GM18909 (cell line): Measurements from ENCODE around the gene PDE3A.

ENCODE experiments used
- ATAC-seq: cut with Tn5 transposase; IDR thresholded peaks from one replicate; pipeline ENCODE4 v1.9.1; 2021; ENCODE audit warnings: mild to moderate bottlenecking; ENCODE audit not compliant: unreplicated experiment, poor library complexity

PDE3A gene

DNA sequence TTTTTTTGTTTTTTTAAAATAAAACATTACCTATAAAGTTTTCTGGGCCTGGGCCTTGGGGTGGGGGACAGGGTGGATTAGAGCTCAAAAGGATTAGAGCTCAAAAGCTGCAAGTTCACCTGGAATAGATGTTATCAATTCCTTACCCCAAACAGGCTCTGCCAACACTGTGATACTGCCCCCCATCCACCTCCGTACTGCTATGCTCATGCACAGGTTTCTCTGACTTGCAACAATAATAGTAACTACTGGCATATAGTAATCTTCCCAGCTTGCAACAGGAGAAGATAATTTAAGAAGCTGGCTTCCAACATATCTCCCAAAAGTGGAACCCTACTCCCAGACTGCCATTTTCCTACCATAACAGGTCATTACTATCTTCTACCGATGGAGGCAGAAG is 275.5 kb downstream of the PDE3A start:
- no peak for ATAC-seq

DNA sequence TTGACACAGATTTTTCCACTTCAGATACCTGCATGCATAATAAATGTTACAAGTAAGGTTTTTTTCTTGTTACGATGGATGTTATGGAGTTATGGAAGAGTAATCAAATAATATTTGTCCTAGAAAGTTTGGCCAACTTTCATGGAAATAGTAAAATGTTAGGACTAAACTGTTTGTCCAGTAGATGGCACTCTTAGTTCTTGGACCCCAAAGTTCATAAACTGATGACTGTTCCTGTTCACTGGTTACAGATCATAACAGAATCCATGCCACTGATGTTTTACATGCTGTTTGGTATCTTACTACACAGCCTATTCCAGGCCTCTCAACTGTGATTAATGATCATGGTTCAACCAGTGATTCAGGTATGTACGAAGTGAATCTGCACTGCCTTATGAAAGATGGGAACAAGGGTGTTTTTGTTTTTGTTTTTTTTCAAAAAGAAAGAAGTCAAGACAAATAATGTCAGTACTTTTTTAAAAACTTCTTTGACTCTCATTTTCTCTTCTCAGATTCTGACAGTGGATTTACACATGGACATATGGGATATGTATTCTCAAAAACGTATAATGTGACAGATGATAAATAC is 278.0 kb downstream of the PDE3A start:
- ATAC-seq: no peak

DNA sequence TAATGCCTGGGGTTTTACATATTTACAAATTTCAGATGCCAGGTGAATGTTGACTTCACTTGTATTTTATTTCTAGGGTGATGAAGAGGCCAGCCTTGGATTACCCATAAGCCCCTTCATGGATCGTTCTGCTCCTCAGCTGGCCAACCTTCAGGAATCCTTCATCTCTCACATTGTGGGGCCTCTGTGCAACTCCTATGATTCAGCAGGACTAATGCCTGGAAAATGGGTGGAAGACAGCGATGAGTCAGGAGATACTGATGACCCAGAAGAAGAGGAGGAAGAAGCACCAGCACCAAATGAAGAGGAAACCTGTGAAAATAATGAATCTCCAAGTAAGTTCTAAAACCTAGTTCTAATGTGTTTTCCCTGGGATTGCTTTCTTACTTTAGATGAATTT is 285.5 kb downstream of the PDE3A start:
- no peak for ATAC-seq

DNA sequence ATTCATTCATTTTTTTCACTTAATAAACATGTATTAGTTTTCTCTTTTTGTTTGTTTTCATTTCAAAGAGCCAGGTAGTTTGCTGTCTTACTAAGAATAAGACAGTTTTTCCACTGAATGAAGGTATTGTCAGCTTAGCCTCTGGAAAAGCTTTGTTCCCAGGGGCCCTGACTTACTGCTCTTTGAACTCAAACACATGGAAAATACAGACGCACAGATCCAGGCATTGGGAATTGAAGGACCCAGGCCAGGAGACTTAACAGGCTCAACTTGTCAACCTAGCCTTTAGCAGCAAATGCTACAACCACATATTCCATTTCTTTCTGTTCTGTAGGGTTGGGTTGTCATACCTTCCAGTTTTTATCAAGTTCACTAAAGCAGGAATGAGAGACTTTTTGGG is 288.3 kb downstream of the PDE3A start:
- ATAC-seq: no peak

DNA sequence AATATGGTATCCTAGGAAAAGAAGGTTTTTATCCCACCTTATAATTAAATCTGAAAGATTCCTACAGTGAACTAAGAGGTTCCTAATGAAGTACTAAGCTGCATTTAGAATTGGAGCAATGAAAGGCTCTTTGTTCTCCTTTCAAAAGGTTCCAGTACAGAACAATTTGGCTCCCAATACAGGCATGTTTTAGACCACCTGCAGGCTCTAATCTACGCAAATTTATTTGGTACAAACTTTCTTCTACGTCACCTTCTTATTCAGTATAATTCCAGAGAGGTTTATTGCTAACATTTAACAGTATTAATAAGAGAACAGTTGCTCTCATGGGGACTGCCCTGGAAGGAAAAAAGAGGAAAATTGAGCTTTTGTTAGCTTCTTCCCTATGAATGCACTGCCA is 289.2 kb downstream of the PDE3A start:
- no peak for ATAC-seq

DNA sequence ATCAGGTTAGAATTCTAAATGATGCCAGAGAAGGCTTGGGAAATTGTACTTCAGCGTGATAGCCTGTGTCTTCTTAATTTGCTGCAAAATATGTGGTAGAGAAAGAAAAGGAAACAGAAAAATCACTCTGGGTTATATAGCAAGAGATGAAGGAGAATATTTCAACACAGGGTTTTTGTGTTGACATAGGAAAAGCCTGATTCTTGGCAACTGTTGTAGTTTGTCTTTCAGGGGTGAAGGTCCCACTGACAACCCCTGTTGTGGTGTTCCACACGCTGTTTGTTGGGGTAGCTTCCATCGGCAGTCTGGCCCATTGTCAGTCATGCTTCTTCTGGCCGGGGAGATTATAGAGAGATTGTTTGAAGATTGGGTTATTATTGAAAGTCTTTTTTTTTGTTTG is 313.0 kb downstream of the PDE3A start:
- no peak for ATAC-seq

DNA sequence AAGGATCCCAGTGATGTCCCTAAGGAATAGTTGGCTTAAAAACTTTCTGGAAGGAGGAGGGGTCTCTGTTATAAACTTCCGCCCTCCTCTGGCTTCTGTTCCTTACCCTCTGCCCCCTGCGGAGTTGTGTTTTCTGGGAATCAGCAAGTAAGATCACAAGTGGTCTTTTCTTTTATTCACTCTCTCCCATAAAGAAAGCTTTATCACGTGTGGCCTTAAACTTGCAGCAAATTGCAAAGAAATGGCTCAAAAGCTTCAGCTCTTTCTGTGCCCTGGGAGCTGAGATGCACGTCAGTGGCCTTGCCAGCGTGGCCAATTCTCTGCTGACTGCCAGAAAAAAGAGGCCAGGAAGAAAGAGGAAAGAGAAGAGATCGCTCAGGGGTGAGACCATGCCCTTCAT is 326.9 kb downstream of the PDE3A start, which contains the start of gene SLCO1C1:
Gene SLCO1C1, plus strand, starts transcription at position 101 of the 400 bp plus-strand sequence. CDS start 4,245 bp downstream, outside the sequence.
- no peak for ATAC-seq

DNA sequence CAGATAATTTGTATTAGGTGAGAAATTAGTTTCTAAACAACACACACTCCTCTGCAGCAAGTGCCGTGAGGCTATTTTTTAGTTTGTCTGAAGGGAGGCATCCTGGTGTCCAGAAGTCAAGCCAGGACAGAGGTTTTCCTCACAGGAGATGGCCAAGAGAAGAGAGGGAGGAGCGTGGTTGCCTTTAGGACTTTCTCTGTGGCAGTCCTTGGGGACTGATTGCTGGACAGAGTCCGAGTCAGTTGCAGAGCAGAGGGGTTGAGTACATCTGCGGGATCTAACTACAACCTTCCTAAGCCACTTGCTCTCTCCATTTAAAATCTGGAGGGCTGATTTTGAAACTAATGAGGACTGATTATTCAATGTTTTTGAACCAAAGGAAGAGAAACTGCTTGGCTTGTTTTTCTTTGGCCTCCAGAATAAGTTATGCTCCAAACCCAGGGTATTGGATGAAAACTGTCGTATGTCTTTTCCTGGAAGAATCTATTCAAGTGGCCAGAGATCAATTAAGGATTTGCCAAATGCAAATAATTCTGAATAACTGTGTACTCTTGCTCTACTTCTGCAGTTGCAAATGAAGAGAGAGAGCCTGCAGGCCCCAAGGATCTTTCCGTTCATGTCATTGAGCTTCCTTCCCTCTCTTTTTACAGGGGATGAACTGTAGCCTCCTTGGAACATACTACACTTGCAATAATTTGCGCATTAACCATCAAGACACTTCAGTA is 328.0 kb downstream of the PDE3A start:
- no peak for ATAC-seq

DNA sequence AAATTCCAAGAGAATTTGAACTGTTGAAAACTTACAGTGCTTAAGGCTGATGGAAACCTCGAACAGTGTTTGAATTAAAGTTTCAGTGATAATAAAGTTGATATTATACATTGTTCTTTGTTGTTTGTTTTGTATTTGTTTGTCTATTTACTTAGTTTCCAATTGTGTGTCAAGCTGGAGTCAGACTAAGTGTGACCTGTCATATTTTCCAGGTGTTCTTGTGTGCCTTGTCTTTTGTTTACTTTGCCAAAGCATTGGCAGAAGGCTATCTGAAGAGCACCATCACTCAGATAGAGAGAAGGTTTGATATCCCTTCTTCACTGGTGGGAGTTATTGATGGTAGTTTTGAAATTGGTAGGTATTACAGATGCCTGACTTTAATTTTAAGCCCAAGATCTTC is 332.8 kb downstream of the PDE3A start:
- no peak for ATAC-seq

DNA sequence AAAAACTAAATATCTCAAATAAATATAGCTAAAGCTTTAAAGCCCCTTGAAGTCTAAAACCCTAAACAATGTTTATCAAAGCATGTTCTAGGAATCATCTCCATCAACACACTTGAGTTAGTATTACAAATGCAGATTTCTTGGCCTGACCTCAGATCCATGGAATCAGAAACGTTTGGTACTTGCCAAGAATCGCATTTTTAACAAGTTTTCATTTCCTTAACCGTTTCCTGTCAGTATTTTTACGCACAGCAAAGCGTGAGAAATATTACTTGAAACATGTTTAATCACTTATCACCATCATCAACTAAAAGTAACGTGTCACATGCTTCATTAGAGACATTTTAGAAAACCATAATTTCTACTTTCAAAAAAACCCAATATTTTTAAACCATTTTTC is 336.5 kb downstream of the PDE3A start:
- no peak for ATAC-seq

DNA sequence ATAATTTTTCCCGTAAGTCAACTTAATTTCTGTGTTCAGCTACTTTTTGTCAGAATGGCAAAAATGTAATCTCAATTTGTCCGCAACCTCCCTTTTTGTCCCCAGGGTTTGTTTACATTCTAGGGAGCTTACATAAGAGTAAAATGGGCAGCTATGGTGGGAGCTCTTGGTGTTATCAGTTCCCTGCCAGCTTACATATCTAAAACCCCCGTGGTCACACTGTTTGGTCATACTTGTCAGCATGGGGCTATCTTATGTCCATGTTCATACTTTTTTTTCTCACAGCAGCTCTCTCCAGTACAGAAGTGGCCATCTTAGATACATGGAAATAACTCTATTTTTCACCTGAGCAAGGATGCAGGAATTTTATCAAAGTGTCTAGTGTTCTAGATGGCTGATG is 343.5 kb downstream of the PDE3A start:
- ATAC-seq: no peak

DNA sequence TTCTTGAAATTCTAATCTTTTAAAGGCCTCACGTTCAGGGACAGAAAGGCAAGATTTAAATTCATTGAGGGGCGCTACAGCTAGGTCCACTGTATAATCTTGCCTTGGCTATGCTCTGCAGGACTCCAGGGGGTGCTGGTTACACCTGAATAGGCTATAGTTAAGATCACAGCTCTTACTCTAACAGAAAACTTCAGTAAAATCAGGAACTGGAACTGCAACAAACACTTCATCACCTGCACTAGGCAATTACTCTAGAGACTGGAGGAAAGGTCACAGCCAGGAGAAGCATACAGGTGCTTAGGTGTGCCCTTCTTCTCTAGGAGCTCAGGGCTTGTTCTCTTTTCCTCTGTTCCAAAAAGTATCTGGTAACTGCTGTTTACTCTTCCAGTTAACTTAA is 347.7 kb downstream of the PDE3A start:
- no peak for ATAC-seq

DNA sequence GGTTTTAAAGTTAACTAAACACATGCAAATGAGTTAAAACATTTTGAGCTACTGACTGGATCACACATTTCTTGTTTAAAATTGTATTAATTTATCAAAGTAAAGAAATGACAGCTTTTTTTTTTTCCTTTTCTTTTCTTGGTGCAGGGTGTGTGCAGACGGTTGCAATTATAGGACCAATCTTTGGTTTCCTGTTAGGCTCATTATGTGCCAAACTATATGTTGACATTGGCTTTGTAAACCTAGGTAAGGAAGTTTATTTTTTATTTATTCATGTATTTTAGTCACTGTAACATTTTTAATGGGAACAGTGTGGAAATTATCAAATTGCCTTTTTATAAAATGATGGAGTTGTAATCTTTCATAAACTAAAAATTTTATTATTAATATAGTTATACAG is 348.6 kb downstream of the PDE3A start:
- no peak for ATAC-seq

DNA sequence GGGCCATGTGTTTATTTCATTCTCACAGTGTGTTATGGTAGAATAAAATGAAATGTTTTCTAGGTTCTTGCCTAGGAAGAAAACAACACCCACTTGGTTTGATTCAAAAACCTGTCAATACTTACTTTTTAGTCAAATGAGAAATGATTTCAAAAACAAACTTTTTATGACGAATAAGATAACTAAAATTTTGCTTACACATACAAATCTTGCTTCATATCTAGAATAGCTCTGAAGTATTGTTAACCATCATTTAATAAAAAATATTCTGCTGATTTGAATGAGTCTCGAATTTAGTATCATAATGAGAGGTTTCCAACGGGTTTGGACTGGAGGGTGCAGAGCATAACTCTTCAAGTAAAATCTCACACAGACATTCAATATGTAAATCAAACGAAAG is 350.0 kb downstream of the PDE3A start:
- ATAC-seq: no peak

DNA sequence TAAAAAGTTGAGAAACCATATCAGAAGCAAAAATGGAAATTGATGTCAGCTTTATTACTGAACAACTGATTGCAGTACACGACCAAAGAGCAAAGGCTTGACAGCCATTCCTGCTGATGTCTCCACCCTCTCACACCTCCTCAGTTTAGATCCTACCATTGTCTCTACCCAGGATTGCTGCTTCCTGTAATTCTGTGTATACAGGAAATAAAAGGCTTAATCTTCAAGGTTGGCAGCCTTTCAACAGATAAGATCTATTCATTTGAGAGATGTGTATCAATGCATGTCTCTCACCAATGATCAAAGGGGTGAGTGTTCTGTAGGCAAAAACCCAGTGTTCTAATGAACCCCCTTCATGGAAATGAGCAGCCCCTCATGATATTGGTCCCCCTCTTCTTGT is 353.8 kb downstream of the PDE3A start:
- ATAC-seq: no peak

DNA sequence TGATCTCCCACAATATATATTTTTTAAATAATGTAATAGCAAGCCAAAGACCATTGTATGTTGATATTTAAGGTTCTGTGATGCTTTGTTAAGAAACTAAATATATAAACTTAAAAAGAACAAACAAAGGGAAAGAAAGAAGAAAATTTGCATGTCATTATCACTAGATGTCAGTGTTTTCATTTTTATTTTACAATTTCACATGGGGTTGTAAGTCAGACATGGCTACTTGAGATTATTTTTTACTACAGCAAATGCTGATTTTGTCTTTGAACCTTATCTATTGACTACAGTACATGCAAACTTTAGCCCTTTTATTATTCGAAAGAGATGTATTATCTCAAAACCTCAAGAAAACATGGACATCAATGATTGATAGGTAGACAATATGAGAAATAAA is 362.9 kb downstream of the PDE3A start:
- no peak for ATAC-seq
